HG03460 (cell line): ENCODE results near the gene RFXANK.
"Not testable (repeated sequence)": the region's sequence is repeated elsewhere in the genome, so short reads cannot be mapped to it uniquely, and the experiment has no call there.

Experiments
- ATAC-seq: cut with Tn5 transposase; IDR thresholded peaks from one replicate; pipeline ENCODE4 v1.9.1; 2021; ENCODE audit not compliant: unreplicated experiment

RFXANK gene

DNA sequence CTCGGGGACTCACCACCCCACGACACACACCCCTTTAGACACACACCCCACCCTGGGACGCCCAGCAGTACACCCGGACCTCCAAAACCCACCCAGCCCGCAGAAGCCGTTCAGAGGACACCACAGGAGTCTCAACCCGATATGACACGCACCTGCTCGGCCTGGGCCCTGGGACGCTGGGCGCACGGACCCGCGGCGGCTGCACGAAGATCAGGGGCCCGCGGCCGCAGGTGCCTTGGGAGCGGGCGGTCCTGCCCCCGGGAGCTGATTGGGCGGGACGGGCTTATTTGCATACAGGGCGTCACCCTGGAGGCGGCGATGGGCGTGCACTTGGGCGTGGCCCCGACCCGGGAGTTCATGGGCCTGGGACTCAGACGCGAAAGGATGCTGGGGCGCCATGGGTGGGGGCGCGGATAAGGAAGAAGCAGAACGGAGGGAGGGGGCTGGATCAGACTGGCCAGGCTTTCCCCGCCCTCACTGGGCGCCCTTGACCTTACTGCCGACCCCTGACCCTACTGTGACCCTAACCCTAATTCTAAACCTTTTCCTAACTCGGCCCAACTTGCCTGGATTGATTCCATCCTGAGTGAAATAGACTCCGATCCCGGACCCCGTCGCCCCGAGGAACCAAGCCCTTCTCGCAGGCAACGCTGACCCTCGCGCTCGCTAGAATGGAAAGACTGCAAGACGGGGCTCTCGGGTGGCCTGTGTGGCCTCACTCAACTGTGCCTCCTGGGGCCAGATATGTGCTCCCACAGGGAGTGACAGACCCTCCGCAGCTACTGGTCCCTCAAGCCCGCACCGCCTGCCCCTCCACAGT is 21.8 kb upstream of the RFXANK start, which contains the start of gene MEF2B:
MEF2B (minus strand) TSS at position 211 of the 820 bp plus-strand sequence. CDS start 19,528 bp downstream, outside the sequence.
- ATAC-seq, result peak; percentile 85

DNA sequence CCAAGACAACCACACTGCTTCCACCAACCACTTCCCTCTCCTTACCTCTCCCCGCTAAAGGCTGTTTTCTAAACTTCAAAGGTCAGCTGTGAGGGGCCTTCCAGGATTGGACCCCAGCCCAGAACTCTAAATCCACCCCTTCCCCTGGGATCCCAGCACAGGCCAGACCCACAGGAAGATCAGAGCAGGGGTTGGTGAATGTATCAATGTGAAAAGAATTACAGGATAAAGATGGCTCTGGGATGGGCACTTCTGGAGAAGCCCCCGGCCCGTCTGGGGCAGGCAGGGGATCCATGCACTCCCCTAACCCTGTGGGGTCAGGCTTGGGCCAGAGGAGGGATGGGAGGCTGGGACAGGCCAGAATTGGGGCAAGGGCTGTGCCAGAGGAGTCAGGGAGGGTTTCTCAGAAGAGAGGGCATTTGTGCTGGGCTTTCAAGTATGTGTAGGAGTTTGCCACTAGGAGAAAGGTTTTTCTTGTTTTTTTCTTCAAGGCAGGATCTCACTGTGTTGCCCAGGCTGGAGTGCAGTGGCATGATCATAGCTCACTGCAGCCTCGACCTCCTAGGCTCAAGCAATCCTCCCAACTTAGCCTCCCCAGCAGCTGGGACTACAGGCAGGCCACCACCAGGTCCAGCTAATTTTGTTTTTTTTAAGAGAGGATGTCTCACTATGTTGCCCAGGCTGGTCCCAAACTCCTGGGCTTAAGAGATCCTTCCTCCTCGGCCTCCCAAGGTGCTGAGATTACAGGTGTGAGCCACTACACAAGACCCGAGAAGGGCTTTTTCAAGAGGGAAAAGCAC is 21.0 kb upstream of the RFXANK start:
- no peak for ATAC-seq

DNA sequence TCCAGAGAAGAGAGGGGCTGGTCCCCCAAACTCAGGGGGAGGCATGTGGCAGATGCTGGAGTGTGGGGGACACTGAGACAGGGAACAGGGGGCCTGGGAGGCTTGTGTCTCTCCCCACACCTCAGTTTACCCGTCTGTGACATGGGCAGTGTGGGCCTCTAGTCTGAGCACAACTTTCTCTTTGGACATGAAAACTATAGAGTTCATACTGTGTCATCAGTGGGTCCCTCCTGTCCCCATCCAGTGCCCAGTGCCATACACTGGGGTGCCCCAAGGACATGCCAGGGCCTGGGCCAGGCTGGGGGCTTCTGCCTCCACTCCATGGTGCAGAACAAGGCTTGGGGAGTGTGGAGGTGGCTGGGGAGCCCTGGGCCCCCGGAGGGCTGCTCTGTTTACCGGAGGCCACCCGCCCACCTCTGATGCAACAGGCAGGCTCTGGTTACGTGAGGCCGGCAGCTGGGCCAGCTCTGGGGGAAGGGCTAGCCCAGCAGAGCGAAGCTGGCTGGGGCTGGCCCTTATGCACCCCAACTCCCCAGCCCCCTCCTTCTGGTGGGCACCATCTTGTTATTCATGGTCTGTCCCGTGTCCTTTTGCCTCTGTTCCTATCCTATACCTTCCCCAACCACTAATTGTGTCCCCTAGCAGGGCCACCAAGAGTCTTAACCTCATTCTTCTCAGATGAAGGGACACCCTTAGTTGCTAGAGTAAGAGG is 20.1 kb upstream of the RFXANK start:
- ATAC-seq, result no peak

DNA sequence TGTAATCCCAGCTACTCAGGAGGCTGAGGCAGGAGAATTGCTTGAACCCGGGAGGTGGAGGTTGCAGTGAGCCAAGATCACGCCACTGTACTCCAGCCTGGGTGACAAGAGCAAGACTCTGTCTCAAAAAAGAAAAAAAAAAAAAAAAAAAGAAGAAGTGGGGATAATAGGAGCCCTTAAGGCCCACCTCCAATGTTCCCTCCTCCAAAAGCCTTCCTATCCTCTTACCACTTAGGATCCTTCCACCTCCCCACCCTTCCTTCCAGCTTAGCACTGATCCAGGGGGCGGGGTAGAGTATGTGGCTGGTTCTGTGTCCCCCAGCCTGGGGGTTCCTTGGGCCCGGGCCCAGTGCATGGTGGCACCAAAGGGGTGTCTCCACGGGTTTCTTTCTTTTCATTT is 18.8 kb upstream of the RFXANK start:
- ATAC-seq, result not testable (repeated sequence)

DNA sequence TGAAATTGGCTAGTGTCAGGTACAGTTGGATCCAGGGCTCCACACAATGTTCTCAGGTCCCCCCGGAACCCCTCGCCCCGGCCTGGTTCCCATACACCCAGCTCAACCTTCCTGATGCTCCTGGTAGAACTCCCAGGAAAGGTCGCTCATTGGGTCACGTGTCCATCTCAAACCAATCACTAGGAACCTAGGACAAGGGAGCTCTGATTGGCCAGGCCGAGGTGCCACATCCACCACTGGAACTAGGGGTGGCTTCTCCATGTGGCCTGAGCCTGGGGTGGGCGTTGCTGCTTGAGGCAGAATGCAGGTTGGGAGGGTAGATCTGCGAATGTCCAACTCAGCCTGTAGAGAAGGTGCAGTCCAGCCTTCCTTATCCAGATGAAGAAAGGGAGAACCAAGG is 15.1 kb upstream of the RFXANK start:
- ATAC-seq, result no peak

DNA sequence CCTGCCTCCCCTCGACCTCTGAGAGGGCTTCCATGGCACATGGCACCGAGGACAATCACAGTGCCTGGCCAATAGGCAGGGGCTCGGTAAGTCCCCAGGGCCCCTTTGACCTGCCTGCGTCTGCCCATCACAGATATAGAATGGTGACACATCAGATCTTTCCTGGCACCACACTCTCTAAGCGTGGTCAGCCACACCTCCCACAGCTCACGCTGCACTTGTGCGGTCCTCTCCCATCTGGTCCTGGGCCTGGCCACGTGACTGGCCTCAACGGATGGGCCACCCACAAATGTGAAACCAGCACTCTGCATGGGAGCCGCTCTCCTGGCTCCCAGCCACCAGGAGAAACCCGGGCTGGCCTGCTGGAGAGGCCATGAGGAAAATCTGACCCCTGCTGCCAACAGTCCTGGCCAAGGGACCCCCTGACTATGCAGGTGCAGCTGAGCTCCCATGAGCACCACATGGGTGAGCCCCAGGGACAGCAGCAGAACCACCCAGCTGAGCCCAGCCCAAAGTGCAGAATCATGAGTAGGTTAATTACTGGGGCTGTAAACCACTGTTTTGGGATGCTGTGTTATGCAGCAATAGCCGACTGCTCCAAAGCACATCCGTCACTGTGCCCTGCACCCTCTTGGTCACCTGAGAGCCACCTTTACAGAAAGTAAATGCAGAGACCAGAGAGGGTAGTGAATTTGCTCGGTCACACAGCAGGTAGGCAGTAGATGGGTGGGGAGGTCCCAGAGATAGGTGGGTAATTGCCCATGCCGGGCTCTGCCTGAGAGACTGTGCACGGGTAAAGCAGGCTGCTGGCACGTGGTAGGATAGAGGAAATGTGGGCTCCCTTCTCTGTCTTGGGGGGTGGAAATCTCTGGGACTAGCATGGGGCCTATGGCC is 12.3 kb upstream of the RFXANK start:
- ATAC-seq, result no peak

DNA sequence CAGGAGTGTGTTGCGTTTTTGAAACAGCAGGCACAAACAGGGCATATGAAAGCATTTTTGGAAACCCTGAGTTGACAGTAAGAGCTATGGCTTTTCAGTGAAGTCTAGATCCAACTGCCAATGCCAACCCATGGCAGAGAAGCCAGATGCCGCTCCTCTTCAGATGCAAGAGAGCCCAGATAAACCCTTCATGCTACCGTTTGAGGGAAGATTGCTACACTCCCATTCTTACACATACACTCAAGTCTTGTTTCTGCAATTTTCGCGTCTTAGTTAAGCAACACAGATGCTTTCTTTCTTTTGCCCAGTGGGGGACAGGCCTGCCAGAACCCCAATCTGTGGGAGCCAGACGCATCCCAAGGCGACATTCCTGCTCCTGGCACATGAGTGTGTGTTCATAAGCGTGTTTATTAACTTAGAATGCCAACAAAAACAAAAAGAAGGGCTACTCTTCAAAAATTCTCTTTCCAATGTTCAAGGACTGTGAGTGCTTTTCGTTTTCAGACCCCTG is 10.5 kb upstream of the RFXANK start:
- ATAC-seq, result no peak

DNA sequence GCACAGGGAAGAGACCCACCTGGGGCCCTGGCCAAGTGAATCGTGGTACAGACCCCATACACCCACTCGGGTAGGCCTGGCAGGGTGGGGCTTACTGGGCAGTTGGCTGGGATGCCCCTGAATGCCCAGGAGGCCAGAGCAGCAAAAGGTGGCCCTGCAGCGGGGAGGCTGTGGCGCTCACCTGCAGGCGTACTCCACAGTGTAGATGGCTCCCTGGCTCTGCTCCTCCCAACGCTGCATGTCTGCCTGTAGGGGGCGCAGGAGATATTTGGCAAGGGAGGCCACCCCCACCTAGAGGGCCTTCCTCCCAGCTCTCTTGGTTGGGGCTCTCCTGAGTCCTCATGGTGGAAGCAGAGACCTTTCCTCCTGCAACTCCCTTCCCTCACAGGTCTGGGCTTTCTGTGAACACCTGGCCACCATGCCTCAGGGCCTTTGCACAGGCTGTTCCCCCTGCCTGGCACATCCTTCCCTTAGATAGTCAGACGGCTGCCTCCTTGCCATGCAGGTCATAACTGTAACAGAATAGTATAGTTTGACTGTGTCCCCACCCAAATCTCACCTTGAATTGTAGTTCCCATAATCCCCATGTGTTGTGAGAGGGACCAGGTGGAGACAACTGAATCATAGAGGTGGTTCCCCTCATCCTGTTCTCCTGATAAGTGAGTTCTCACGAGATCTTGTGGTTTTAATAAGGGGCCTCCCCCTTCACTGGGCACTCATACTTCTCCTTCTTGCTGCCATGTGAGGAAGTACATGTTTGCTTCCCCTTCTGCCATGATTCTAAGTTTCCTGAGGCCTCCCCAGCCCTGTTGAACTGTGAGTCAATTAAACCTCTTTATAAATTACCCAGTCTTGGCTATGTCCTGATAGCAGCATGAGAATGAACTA is 6.0 kb upstream of the RFXANK start:
- ATAC-seq, result no peak

DNA sequence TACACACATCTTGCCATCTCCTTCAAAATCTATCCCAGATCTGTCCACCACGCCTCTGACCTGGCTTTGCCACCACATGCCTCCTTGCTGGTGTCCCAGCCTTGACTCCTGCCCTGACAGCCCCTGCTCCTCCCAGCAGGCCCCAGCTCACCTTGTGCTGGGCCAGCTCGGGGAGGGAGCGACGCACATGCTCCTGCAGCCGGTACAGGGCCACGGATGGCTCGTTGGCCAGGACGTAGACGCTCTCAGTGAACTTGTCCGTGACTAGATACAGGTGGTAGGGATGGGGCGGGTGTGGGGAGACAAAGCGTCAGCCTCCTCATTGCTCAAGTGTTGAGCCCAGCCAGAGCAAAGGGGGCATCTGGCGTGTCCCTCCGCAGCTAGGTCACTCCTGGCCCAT is 5.3 kb upstream of the RFXANK start:
- ATAC-seq, result no peak

DNA sequence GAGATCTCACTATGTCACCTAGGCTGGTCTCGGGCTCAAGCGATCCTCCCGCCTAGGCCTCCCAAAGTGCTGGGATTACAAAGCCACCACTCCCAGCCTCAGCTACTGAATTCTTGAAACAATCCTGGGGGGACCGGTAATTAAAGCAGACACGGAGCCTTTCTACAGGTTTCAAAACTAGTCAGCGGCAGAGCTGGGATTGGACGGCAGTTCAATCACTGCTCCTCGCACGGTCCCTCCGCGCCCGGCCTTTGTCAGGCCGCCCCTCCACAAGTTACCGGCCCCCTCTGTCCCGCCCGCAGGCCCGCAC is 335 bp upstream of the RFXANK start:
- no peak for ATAC-seq

DNA sequence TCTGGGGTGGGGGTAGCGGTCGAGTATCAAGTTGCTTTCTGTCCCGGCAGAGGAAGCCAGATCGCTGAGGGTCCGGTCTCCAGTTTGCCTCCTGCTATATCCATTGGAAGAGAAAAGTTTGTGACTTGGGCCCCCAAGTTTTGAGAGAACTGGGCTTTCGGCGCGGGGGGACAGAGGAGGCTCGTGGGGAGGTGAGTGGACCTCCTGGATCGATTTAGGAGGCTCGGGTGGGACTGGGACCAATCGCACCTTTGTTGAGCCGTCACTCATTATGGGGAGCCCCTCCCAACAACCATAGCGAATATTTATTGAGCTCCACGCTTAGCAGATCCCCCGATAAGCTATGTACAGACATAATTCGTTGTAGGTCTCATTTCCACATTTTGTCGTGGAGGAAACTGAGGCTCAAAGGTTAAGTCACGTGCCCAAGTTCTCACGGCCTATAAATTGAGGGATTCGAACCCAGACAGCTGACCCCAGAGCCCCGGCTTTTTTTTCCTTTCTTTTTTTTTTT is 909 bp downstream of the RFXANK start:
- ATAC-seq, result no peak

DNA sequence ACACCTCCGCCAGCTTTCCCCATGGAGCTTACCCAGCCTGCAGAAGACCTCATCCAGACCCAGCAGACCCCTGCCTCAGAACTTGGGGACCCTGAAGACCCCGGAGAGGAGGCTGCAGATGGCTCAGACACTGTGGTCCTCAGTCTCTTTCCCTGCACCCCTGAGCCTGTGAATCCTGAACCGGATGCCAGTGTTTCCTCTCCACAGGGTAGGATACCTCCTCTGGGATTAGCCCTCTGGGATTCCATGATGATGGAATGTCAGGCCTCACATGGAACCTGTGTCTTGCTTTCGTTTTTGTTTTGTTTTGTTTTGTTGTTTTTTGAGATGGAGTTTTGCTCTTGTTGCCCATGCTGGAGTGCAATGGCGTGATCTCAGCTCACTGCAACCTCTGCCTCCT is 1.9 kb downstream of the RFXANK start:
- no peak for ATAC-seq

DNA sequence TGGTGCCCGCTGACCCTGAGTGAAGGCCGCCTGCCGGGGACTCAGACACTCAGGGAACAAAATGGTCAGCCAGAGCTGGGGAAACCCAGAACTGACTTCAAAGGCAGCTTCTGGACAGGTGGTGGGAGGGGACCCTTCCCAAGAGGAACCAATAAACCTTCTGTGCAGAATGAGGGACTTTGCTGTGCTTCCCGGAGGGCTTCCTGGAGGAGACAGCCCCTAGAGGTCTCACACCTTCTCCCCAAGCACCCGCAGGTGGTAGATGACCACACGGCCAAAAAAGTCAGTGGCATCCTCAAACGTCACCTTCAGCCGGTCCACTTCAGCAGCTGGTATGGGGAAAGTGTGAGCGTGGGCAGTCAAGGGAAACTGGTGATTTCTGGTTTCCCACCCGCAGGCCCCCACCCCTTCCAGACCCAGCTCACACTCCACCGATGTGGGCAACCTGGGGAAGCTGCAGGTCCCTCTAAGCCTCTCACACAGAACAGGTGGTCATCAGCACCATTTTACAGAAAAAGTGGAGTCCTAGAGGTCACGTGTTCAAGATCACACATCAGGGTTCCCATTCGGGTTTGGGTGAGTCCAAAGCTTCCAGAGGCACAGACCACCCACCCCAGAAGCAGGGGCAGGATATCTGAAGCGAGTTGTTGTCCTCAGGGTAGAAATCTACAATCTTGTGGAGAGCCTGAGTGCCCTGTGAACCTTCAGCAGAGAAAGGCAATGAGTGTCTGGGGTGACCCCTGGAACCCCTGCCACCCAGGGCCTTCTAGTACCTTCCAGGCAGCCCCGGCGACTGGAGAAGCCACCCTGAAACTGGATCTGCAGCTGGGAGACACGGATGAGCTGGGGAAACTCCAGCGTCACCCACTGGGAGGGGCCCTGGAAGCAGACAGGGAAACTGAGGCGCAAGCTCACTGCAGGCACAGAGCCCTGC is 9.9 kb downstream of the RFXANK start:
- no peak for ATAC-seq

DNA sequence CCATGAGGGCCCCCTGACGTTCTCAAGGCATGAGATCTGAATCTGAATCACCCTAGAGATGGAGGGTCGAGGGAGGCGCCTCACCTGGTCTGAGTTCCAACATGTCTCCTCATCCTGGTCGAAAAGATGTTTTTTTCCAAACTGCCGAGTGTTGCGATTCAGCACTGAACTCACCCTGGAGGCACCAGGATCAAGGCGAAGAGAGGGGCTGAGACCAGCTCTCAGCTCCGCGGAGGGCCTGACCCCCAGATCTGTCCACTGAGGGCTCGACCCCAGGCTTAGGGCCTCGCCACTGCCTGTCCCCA is 10.6 kb downstream of the RFXANK start:
- ATAC-seq, result no peak

DNA sequence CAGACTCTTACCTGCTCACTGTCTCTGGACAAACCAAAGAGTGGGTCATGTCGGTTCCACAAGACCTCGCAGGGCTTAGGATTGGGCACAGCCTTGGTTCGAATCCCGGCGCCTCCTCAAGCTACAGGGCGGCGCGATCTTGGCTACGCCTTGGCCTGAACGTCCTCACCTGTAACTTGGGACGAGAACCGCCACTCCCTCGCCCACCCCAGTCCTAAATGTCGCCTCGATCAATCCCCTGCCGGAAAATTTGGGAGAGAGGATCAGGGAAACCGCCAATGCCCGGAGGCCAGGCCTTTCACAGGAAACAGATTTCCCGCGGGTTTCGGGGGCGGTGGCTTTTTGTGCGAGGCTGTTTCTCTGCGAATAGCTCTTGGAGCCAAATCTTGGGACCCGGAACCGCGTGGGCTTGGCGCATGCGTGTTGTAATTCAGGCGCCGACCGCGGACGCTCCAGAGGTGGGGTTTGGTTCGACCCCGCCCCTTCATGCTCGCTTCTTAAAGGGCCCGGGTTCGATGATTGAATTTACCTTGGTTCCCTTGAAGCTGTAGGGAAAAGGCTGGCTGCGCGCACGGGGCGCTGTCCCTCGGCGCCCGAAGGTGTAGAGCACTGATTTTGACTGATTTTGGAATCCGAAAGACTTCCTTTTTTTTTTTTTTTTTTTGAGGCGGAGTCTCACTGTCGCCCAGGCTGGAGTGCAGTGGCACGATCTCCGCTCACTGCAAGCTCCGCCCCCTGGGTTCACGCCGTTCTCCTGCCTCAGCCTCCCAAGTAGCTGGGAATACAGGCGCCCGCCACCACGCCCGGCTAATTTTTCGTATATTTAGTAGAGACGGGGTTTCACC is 11.2 kb downstream of the RFXANK start, which contains the start of gene NR2C2AP:
NR2C2AP (minus strand) TSS at position 403 of the 845 bp plus-strand sequence; CDS start at position 49, 354 bp downstream.
- ATAC-seq, result peak; percentile 75

DNA sequence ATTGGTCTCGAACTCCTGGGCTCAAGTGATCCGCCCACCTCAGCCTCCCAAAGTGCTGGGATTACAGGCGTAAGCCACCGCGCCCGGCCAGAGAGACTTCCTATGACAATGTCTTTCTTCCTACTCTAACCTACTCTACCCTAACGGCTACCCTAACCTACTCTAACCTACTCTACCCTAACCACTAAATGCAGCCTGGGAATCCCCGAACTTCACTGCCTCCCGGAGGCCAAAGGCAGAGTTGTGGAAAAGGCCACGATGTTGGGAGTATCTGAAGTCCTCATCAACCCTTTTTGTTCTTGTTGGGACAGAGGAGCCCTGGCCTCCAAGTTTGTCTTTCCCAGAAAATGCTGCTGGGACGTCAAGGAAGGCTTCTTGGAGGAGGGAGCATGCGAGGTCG is 12.1 kb downstream of the RFXANK start:
- no peak for ATAC-seq
